ENCODE measurements around the gene TNNI2.

DNA sequence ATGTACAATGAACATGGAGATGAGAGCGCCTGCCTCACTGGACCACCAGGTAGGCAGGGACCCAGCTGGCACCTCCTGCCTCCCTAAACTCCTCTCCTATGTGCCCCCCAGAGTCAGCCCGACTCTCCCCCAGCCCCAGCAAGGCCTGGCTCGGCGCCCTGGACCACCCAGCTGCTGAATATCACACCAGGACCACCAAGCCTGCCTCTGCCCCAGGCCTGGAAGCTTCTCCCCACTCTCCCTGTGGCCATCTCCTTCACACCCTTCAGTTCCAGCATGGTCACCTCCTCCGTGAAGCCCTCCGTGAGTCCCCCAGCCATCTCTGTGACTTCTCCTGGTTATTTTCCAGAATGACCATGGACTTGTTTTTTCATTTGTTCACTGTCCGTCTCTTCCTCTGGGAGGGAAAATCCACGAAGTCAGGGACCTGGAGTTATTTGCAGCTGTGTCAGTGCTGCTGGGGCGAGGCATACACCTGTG is 7.7 kb downstream of the TNNI2 start:
- TF ChIP-seq CTCF (IDR thresholded peaks at IDR 0.05): no peak
- no peak for TF ChIP-seq POLR2A (IDR thresholded peaks at IDR 0.05)
